ENCODE measurements around the gene CADM1.

DNA sequence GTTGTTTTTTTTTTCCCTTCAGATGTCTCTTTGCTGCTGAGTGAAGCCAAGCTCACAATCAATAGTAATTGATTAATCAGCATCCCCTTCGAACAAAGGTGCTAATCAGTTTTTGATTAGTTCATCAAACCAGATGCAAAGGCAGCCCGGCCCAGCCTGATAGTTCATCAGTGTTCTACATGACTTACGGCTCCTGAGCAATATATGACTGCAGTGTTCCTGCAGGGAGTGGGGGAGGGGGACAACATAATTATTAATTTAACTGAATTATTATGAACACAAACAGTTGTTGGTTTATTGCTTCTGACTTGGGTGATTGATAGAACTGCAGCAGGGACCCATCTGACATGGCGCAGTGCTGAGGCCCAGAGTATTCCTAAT is 315.3 kb downstream of the CADM1 start:
- no peak for TF ChIP-seq EZH2 (IDR thresholded peaks at IDR 0.05)
- TF ChIP-seq SP1 (IDR thresholded peaks at IDR 0.05; ENCODE audit: low read depth), result no peak
- no peak for TF ChIP-seq ATF3 (IDR thresholded peaks at IDR 0.05)
- no peak for TF ChIP-seq POLR2AphosphoS5 (IDR thresholded peaks at IDR 0.05; ENCODE audit: low read depth, low read length)
- TF ChIP-seq, protein P1, sequence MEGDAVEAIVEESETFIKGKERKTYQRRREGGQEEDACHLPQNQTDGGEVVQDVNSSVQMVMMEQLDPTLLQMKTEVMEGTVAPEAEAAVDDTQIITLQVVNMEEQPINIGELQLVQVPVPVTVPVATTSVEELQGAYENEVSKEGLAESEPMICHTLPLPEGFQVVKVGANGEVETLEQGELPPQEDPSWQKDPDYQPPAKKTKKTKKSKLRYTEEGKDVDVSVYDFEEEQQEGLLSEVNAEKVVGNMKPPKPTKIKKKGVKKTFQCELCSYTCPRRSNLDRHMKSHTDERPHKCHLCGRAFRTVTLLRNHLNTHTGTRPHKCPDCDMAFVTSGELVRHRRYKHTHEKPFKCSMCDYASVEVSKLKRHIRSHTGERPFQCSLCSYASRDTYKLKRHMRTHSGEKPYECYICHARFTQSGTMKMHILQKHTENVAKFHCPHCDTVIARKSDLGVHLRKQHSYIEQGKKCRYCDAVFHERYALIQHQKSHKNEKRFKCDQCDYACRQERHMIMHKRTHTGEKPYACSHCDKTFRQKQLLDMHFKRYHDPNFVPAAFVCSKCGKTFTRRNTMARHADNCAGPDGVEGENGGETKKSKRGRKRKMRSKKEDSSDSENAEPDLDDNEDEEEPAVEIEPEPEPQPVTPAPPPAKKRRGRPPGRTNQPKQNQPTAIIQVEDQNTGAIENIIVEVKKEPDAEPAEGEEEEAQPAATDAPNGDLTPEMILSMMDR (IDR thresholded peaks at IDR 0.05 in 2 of 3, conservative IDR thresholded peaks at IDR 0.05 in 1 of 3; ENCODE audit: borderline replicate concordance in 1 of 3, insufficient read depth in 1 of 3, low read depth in 2 of 3, low read length in 2 of 3), result no peak
- TF ChIP-seq REST (IDR thresholded peaks at IDR 0.05; ENCODE audit: low read depth), result no peak

Data from HCT116 (cell line).